HG03521 (cell line): Measurements from ENCODE around the gene CA5A.
"Not testable (repeated sequence)": the region's sequence is repeated elsewhere in the genome, so short reads cannot be mapped to it uniquely, and the experiment has no call there.

ENCODE experiments used
- ATAC-seq: cut with Tn5 transposase; IDR thresholded peaks from one replicate; pipeline ENCODE4 v1.9.1; 2021; ENCODE audit warnings: mild to moderate bottlenecking, moderate library complexity; ENCODE audit not compliant: unreplicated experiment

Gene CA5A

GRCh38 chr16:87936375-87937230 is at the start of gene CA5A:
CA5A (minus strand) TSS chr16:87936529; CDS start chr16:87936450, 79 bp downstream.
- ATAC-seq = no peak

DNA sequence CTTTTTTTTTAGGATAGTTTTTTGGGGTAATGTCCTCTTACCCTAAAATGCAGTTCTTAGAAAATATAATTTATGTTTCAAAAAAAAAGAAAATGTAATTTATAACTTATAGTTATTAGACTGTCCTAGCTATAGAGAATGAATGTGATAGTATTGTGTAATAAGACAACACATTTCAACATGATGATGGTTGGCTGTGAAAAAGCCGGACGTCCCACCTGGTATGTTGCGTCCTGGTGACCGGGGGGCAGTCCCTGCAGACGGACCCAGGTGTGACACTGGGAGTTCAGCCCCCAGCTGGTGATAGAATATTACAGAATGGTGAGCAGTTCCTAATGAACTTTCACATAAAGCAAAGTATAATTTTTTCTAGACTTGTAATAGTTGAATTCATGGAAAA is 49.2 kb upstream of the CA5A start:
- not testable (repeated sequence) for ATAC-seq

DNA sequence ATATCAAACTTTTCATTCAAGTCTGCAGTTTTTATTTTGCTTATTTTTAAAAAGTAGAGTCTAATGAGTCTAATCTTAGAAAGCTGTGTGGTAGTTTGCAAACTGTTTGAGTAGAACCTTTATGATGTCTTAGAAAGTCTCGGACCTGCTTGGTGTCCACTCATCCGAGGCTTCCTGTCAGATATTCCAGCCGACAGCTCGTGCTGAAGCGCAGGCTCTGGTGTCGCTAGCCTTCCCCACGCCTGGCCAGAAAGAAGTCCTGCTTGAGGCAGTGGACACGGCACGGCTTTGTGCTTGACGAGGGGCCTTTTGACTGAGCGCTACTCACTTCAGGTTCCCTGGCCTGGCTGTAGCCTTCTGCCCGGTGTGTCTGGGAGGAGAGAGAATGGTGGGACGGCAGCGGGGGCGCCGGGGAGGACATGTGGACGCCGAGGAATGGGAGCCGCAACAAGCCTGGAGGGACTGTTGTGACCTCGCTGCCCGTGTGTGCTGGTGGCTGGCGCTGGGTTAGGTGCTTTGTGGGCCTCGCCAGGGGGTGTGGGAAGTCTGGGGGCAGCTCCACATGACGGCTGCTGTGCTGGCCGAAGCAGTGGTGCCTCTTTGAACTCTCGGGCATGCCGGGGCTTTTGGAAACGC is 48.4 kb upstream of the CA5A start:
- no peak for ATAC-seq

DNA sequence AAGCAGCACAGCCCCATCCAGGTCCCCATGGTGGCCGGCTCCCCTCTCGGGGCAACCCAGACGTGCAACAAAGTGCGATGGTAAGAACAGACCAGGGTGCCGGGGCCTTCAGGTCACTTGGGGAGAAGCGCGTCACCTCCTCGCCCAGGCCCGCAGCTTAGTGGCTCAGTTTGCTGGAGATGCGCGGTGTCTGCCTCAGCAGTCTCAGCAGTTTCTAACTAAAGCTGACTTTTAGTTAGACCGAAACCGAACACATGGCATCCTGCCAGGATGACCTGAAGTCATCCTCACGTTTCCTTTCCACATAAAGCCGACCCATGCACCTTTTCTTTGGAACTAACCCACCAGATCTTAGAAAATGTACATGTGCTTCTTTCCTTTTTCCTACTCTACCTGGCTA is 47.9 kb upstream of the CA5A start:
- not testable (repeated sequence) for ATAC-seq

DNA sequence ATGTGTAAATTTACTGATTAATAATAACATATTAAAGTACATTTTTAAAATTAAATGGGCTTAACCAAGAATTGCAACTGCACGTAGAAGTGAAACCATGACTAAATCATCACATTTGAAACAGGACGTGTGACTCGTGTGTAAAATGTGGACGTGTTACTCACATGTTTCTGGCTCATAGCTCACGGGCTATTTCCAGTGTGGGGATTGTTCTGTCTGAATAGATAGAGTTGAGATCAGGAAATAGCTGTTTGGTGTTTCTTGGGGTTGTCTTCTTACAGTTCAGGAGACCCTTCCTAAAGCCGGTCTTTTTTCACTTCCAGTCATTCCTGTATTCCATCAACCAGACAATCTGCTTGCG is 47.4 kb upstream of the CA5A start:
- ATAC-seq = not testable (repeated sequence)

- ATAC-seq = not testable (repeated sequence)
These were observed 46.9 kb upstream of the CA5A start for GRCh38 chr16:87983072-87983736.

- no peak for ATAC-seq
These were observed 46.3 kb upstream of the CA5A start for GRCh38 chr16:87982581-87983041.

- not testable (repeated sequence) for ATAC-seq
These were observed 45.0 kb upstream of the CA5A start for GRCh38 chr16:87981376-87981775.

GRCh38 chr16:87979911-87980630 is 43.7 kb upstream of the CA5A start:
- ATAC-seq = not testable (repeated sequence)

- no peak for ATAC-seq
These were observed 43.0 kb upstream of the CA5A start for GRCh38 chr16:87979352-87979751.

- ATAC-seq = no peak
These were observed 41.8 kb upstream of the CA5A start for GRCh38 chr16:87978127-87978526.

GRCh38 chr16:87976665-87977064 is 40.3 kb upstream of the CA5A start:
- ATAC-seq = no peak

DNA sequence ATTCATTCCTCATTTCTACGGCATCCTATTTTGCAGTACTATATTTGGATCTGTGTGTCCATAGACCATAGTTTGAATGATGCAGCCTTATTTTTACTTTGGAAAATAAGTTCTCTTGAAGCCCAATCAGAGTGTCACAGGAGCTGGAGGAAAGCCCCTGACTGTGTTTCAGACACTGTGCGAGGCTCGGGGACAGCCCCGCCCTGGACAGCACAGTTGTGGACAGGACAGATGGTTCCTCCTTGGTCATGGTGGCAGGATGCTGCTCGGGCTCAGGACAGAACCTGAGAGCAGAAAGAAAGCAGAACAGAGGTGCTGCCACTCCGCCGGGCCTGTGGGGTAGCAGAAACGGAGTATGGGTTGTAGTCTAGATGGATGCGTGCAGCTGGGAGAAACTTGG is 37.8 kb upstream of the CA5A start:
- ATAC-seq = no peak

DNA sequence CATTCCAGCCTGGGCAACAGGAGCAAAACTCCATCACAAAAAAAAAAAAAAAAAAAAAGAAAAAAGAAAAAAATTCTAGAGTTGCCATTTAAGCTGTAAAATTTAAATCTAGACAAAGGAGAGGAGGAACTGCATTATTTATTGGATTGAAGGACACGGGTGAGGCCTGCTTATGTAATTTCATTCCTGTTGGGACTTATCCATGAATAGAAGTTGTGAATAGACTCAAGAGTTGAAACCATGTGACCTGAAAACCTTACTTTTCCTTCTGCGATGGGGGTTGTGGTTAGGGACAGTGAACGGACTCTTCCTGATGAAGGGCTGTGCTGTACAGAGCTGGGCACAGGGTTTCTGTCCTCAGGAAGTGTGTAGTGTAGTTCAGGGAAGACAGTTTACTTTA is 37.4 kb upstream of the CA5A start:
- no peak for ATAC-seq

- no peak for ATAC-seq
These were observed 35.6 kb upstream of the CA5A start for GRCh38 chr16:87971933-87972332.

- no peak for ATAC-seq
These were observed 33.9 kb upstream of the CA5A start for GRCh38 chr16:87970186-87970585.

DNA sequence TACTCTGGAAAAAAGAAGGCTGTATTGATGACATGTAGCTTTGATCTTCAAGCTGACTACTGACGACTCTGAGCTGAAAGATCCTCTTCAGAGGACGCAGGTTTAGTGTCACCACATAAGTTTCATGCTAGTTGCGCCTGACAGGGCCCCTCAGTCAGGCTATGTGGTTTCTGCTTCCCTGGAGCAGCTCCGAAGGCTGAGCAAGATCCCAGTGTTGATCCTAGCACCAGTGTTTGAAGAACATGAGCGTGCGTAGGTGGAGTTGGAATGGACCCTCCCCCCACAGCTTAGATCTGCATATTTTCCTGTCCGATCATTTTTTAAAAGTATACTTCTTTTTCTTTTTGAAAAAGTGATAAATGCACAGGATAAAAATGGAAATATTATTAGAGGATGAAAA is 32.2 kb upstream of the CA5A start:
- no peak for ATAC-seq

DNA sequence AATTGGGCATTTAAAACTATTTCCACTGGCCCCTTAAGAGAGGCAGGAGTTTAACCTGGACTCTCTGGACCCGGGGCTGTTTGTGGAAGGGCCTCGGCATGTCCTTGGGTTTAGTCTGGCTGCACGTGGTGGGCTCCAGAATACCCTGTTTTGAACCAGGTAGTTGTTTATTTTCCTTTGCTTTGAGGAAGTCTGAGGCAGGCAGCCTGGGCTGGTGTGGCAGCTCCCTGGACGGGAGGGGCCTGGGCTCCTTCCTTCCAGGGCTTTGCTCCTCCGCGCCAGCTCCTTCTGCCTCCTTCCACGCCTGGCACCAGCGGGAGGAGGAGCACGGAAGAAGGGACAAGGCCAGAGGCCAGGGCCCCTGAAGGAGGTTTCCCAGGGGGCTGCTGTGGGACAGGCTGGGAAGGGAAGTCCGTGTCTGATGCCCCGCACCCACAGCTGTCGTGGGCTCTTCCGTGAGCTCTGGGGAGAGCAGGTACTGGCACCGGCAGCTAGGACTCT is 30.4 kb upstream of the CA5A start:
- ATAC-seq = no peak

DNA sequence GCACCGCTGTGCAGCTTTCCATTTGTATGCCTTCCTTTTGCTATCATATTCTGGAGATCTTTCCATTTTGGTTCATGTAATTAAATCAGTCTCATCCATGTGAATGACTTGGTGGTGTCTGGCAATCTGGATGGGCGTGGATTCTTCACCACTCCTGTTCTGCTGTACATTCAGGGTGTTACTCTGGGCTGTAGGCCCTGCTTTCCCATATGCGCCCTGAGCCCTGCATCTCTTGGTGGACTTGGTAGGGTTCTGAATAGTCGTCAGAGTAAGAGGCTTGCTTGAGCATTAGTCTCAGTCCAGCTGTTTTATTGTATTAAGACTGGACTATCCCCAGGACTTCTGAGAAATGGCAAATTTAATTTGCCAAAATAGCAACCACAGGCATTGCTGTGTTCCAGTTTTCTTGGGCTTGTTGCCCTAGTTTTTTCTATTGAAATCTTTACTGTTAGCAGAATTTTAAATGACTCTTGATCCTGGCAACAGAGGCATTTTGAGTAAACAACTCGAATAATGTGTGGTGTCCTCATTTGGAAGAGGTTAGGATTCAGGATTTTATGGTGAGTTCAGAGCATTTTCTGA is 29.8 kb upstream of the CA5A start:
- no peak for ATAC-seq

DNA sequence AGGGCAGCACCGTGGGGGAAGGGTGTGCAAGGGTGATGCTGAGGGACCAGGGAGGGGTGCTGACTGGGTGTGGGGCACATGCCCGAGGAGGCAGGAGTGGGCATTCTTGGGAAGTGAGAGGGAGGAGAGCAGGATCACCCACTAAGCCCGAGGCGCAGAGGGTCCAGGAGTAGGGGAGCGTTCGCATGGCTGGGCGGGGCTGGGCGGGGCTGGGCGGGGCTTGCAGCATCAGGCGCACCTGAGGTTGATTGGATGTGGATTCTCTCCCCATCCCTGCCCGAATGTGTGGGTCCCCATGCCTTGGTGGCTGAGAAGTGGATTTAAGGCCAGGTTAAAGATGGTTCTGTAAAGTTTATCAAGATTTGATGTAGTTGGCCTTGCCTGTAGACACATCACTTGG is 29.1 kb upstream of the CA5A start:
- no peak for ATAC-seq
